Tibial nerve (tissue), 4 donors: ENCODE measurements around the gene PSMD9.

Experiments
- EP300 ChIP-seq, 2 donors: sonication (generic); formaldehyde crosslinking; IDR thresholded peaks; one replicate each; pipeline ENCODE4 v1.6.1; 2017; ENCODE audit warnings: antibody characterized with exemption in 2 of 2, mild to moderate bottlenecking in 1 of 2
- TF ChIP-seq, protein P1 (sequence below), 5 experiments: fragments of 200-600 bp in 3 of 5; fragments of 450-650 bp in 2 of 5; sonication (generic) in 3 of 5; IDR thresholded peaks; one replicate each; pipeline ENCODE4 v1.5.1; 2016 to 2019; ENCODE audit warnings: antibody characterized with exemption in 5 of 5, mild to moderate bottlenecking in 3 of 5, moderate library complexity in 2 of 5

DNA sequence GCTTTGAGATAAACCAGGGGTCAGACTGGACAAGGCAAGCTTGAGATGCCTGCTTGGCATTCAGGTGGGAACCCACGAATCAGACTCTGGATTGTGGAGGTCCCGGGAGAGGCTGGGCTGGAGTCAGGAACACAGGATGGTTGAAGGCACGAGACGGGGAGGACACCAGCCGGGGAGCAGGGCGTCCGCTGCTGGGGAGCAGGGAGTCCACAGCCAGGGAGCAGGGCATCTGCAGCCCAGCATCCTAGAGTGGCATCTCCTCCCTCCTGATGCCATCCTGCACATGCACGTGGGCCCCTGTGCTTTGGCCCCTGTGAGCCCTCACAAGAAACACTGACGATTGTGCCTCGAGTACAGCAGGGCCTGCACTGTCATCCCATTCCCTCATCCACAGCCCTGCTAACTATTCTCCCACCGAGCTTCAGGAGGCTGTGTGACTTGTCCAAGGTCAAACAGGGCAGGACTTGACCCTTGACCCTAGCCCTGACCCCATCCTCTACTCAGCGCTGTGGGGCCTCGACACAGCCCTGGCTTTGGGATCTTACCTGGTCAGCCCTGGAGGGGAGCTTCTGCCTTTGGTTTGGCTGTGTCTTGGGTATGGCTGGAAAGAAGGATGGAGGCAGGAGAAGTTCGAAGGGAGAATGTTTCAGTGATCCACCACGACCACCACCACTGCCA is 74.9 kb downstream of the PSMD9 start:
- TF ChIP-seq, protein P1, sequence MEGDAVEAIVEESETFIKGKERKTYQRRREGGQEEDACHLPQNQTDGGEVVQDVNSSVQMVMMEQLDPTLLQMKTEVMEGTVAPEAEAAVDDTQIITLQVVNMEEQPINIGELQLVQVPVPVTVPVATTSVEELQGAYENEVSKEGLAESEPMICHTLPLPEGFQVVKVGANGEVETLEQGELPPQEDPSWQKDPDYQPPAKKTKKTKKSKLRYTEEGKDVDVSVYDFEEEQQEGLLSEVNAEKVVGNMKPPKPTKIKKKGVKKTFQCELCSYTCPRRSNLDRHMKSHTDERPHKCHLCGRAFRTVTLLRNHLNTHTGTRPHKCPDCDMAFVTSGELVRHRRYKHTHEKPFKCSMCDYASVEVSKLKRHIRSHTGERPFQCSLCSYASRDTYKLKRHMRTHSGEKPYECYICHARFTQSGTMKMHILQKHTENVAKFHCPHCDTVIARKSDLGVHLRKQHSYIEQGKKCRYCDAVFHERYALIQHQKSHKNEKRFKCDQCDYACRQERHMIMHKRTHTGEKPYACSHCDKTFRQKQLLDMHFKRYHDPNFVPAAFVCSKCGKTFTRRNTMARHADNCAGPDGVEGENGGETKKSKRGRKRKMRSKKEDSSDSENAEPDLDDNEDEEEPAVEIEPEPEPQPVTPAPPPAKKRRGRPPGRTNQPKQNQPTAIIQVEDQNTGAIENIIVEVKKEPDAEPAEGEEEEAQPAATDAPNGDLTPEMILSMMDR (IDR thresholded peaks at IDR 0.05), result no peak
- no peak for TF ChIP-seq EP300 (IDR thresholded peaks at IDR 0.05)
